Uterus (tissue), 2 donors: Measurements from ENCODE around the gene CYP4F12.

Experiments
- CTCF ChIP-seq, 4 experiments: fragments of 200-600 bp in 2 of 4; fragments of 450-650 bp in 2 of 4; sonication (generic) in 2 of 4; IDR thresholded peaks; one replicate each; pipeline ENCODE4 v1.5.1; 2016 to 2019; ENCODE audit warnings: antibody characterized with exemption in 4 of 4, mild to moderate bottlenecking in 2 of 4, moderate library complexity in 1 of 4
- POLR2A ChIP-seq, 2 donors: fragments of 450-650 bp; IDR thresholded peaks; one replicate each; pipeline ENCODE4 v1.6.1; 2016; ENCODE audit warnings: antibody characterized with exemption in 2 of 2, mild to moderate bottlenecking in 1 of 2, moderate library complexity in 1 of 2

- no peak for TF ChIP-seq CTCF (IDR thresholded peaks at IDR 0.05)
- no peak for TF ChIP-seq POLR2A (IDR thresholded peaks at IDR 0.05)
Measured at GRCh38 chr19:15684828-15685227, 11.9 kb downstream of the CYP4F12 start.
